HG03520 (cell line): ENCODE results near the gene METTL4.

Experiments
- ATAC-seq: cut with Tn5 transposase; IDR thresholded peaks from one replicate; pipeline ENCODE4 v1.9.1; 2021; ENCODE audit warnings: mild to moderate bottlenecking, moderate library complexity; ENCODE audit not compliant: unreplicated experiment

The METTL4 gene, protein sequence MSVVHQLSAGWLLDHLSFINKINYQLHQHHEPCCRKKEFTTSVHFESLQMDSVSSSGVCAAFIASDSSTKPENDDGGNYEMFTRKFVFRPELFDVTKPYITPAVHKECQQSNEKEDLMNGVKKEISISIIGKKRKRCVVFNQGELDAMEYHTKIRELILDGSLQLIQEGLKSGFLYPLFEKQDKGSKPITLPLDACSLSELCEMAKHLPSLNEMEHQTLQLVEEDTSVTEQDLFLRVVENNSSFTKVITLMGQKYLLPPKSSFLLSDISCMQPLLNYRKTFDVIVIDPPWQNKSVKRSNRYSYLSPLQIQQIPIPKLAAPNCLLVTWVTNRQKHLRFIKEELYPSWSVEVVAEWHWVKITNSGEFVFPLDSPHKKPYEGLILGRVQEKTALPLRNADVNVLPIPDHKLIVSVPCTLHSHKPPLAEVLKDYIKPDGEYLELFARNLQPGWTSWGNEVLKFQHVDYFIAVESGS

DNA sequence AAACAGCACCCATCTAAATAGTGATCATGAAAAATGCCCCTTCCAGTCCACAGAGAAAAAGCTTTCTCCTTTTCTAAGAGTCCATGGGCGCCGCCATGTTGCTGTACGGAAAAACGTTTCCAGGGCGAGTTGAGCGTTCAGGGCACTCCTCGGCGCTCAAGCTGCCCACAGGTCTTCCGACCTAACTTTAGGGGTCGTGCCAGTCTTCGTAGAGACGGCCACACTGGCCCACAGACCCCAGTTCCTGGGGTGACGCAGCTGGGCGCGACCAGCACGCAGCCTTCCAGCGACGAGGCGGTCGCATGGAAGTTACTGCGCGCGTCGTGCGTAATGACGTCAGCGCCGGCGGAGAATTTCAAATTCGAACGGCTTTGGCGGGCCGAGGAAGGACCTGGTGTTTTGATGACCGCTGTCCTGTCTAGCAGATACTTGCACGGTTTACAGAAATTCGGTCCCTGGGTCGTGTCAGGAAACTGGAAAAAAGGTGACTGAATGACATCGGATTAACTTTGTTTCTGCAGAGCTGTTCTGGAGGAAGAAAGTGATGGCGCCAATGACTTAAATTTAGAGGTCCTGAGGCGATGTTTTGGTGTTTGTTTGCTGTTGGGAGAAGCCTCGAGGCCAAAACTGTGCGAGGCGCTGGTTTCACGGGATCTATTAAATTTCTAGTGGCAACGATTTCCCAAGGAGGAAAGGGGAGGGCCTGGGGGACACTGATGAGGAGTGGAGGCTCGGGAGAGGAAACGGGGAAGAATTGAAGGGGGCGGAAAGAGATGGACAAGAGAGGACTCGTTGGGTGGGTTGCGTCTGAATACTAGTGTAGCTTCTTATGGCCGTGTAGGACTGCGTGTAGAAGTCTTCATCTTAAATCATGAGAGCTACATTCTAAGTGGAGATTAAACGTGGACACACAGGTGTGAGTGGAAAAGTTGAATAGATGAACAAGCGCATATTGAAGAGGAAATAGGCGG is at the start of gene METTL4, which contains the start of gene NDC80:
Gene METTL4 (minus strand): TSS at position 306 of the 971 bp plus-strand sequence. CDS start 4,289 bp downstream, outside the sequence.
Gene NDC80 (plus strand): TSS at position 358 of the 971 bp plus-strand sequence. CDS start 1,429 bp downstream, outside the sequence.
- peak; percentile 71 for ATAC-seq

DNA sequence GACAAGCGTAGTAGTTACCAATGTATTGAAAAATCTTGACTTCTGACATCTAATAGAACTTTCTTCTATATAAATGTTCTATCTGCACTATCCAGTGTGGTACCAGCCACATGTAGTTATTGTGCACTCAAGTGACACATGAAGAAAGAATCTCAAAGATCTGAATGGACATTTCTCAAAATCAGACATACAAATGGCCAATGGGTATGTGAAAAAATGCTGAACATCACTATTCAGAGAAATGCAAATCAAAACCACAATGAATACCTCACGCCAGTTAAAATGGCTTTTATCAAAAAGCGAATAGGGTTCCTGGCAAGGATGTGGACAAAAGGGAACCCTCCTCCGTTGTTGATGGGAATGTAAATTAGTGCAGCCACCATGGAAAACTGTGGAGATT is 46.7 kb upstream of the METTL4 start:
- ATAC-seq, result no peak

DNA sequence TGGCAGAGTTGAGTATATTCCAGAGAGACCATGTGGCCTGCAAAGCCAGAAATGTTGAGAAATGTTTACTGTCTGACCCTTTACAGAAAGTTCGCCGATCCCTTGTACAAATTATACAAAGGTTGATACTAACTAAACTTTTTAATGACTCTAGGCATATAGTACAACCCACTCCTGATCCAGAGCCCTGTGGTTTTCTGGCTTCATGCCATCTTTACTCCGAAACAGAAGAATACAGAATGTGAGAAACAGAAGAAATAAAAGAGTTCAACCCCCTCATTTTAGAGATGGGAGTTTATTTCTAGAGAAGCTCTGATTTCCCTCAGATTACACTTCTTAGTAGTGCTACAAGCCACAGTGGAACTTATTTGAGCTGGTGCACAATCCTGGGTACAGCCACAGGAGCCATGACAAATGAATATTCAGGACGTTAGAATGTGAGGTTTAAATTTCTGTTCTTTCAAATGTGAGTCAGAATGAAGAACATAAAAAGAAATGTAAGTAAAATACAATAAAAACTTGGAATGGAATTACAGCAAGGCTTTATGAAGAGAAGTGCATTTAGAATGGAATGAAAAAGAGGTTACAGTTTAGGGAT is 46.2 kb upstream of the METTL4 start:
- no peak for ATAC-seq

DNA sequence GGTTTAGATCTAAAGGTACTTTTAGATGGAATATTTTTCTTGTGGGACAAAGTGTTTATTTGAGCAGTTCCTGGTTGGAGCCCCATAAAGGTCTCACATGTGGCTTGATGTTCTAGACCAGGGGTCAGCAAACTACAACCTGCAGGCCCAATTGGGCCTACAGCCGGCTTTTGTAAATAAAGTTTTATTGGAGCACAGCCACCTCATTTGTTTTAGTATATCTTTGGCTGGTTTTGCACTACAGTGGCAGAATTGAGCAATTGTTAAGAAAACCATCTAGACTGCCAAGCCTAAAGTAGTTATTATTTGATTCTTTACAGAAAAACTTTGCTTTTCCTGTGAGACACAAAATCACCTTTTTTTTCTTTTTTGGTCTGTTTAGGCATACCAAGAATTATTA is 41.7 kb upstream of the METTL4 start:
- no peak for ATAC-seq

DNA sequence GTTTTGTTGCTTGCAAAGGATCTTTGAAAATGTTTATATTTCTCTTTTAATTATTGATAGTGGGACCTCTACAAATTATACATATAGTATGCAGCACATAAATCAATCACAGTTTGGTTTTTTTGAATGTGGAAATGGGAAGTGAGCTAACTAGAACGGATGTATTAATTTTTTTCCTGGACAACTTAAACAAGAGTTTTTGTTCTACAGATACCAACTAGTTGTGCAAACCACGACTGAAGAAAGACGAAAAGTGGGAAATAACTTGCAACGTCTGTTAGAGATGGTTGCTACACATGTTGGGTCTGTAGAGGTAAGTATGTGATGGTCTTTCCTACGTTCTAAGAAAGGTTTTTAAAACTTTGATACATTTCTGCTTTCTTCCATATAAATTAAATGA is 39.2 kb upstream of the METTL4 start:
- ATAC-seq, result no peak

DNA sequence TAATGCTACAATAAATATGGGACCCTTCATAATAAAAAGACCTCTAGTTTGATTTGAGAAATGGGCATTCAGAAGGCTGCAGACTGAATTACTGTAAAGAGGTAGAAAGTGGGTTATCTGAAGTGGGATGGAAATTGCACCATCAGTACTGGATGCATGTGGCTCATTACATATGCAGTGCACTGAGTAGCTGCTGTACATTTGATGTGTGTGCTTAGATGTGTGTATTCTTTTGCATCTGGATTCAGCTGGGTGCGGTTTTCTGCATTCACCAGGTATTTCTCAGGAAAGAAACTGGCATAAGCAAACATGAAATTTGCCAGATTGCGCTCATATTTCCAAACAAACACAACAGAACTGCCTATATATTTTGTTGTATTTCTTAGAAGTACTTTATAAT is 38.3 kb upstream of the METTL4 start:
- ATAC-seq, result no peak

DNA sequence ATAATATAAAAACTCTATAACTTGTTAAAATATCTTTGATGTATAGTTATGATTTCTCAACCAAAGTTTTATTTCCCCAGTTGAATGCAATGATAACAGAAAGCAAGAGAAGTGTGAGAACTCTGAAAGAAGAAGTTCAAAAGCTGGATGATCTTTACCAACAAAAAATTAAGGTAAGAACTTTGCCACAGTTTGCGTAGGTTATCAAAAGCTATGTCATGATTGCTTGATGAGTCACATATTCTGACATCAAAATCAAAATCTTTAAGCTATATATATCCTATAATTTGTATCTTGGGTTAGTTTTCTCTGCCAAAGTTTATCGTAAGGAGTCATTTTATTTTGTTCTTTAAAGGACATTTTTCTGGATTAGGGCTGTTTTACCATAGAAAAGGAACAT is 35.0 kb upstream of the METTL4 start:
- no peak for ATAC-seq

DNA sequence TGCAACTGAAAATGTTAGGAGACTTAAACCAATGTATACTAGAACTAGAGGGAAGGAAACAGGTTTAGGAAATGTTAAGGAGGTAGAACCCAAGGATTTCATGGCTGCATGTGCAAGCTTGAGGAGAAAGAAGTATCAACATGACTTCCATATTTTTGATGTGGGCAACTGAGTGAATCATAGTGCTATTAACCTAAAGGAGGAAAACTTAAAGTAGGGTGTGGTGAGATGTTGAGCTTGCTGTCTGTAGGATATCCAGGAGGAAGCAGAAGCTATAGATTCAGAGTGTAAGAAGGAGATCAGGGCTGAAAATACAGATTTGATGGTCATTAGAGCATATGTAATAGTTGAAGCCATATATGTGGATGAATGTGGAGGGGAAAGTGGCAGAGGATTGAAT is 31.5 kb upstream of the METTL4 start:
- no peak for ATAC-seq

DNA sequence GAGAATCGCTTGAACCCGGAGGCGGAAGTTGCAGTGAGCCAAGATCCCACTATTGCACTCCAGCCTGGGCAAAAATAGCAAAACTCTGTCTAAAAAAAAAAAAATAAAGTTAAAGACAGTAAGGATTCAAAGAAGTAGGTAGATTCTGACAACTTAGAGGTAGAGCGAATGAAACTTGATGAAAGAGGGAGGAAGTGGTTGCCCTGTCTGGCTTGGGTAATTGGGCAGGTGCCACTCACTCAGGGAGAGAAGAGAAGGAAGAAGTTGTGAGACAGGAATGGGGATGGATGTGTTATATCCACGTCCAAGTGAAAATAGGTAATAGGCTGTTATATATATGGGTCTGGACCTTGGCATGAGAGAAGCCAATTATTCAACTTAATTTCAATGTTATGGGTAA is 26.3 kb upstream of the METTL4 start:
- ATAC-seq, result no peak

DNA sequence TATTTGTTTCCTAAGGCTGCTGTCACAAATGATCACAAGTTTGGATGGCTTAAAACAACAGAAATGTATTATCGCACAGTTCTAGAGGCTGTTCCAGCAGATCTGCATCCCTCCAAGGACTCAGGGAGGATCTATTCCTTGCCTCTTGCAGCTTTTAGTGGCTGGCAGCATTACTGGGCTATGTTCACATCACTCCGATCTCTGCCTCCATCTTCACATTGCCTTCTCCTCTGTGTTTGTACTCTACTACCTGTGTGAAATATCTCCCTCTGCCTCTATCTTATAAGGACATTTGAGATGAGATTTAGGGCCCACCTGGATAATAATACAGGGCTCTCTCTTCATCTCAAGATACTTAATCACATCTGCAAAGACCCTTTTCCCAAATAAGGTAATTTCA is 19.0 kb upstream of the METTL4 start:
- ATAC-seq, result no peak

DNA sequence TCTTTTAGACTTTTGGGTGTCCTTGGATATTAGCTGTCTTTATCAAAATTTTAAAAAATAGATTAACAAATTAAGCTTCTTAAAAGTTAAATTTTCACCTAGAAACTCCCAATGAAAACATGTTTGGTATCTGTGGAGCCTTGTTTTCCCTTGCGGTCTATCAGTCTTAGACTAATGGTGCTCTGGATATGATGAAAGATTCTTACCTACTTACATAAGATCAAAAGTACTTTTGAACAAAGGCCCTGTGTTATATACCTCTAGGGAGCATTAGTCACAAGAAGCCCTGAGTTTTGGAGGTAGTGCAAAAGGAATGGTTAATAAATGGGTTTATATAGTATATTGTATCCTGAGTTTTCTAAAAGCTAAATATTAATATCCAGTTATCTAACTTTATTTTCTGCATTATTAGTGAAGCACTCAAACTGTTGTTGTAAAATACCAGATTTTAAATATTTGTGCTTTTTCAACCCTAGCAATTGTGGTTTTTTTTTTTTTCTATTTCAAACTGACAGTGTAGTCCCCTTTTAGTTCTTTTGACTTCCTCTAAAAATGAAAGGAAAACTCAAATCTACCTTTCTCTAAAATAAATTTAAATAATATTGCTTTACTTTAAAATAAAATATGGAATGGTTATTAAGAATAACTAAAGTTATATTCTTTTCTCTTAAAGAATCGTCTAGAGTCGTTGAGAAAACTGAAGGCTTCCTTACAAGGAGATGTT is 18.2 kb upstream of the METTL4 start:
- no peak for ATAC-seq

DNA sequence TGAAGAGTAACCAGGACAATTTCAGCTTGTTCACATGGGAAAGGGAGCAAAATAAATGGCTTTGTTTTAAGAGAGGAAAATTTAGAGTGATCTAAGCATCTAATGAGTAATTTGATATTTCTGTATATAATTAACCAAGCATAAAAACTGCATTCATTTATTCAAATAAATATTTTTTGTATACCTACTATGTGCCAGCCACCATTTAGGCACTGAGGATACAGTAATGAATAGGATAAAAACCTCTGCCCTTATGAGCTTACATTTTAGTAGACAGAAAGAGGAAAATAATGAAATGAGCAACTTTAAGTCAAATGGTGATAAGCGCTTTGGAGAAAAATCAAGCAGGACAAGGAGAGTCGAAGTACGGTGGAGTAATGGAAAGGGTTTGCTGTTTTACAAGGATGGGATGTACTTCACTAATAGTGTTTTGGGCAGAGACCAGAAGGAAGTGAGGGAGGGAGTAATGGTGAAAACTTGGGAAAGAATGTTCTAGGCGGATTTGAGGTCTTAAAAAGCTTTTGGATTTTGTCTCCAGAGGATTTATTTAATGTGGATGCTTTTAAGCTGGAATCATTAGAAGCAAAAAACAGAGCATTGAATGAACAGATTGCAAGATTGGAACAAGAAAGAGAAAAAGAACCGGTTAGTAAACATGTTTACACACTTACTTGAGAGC is 17.5 kb upstream of the METTL4 start:
- ATAC-seq, result no peak

DNA sequence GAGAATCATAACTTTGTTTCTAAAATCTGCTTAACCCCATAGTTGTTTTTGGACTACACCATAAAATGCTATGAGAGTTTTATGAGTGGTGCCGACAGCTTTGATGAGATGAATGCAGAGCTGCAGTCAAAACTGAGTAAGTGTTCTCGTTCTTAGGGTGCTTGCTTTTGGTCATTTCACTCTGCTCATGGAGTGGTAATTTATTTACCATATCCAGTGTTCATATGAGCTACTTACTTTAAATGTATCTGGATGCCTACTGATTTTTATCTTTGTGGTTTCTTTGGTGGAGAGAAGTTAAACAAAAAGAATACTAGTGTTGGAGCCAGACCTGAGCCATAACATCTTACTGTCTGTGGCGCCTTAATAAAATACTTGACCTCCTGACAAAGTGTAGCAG is 16.5 kb upstream of the METTL4 start:
- no peak for ATAC-seq

DNA sequence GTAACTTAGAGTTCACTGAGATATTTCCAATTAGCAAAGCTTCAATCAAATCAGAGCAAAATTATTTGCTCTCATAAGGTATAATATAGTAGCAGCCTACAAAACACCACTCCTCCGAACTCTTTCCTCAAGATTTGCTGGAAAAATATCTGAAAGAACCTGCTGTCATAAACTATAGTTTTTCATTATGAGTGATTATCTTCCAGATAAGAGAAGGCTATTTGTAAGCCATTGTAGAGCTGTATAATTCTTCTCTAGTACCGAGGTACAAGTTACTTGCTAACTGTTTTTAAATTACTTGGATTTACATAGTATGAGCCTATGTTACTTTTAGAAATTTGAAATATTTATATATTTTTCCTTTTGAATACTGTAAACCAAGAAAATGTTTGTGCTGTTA is 2.1 kb upstream of the METTL4 start:
- no peak for ATAC-seq

DNA sequence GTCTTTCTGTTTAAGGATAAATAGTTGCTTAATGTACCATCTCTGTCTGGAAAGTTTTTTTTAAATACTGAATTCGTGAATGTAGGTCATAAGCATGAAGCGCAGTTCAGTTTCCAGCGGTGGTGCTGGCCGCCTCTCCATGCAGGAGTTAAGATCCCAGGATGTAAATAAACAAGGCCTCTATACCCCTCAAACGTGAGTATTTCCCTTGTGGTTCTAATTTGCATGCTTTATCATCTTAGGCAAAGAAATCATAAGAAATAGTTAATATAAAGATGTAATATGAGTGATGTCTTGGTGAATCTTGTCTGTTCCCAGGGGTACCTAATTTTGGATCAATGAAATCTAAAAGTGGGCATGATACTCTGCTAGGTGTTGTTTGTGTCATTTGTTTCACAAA is 1.6 kb upstream of the METTL4 start:
- no peak for ATAC-seq

DNA sequence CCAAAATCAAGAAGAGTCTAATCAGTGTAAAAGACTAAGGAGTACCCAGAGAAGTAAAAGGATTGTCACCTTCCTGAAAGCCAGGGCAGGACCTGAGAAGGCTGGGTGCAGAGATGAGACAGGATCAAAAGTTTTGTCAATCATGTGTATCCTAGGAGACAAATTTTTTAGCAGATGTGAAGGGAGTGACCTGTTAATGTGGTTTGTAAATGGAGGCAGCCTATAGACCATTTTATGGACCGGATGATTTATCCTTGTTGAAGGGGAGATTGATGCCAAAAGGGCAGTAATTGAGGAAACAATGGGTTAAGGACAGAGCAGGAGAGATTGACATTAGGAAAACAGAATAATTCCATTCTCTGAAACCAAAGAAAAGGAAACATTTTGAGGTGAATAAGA is 865 bp upstream of the METTL4 start:
- ATAC-seq, result no peak

DNA sequence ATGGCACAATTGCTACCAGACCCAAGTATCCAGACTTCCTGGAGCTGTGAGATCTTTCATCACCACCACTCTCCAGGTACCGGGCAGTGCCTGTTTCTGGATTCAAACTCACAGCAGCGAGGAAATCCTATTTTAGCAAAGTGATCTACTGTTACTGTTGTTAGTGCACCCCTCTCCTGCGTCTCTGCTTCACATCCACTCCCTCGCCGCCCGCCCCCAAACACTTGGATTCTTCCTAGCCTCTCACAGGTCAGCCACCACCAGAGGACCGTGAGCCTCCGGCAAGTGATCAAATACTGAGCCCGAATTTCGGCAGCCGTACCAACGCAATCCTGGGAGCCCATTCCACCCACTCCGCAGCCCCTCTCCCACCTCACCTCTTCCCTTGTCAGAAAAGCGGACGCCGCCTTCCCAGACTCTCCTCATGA is 519 bp downstream of the METTL4 start:
- ATAC-seq, result peak; percentile 38

DNA sequence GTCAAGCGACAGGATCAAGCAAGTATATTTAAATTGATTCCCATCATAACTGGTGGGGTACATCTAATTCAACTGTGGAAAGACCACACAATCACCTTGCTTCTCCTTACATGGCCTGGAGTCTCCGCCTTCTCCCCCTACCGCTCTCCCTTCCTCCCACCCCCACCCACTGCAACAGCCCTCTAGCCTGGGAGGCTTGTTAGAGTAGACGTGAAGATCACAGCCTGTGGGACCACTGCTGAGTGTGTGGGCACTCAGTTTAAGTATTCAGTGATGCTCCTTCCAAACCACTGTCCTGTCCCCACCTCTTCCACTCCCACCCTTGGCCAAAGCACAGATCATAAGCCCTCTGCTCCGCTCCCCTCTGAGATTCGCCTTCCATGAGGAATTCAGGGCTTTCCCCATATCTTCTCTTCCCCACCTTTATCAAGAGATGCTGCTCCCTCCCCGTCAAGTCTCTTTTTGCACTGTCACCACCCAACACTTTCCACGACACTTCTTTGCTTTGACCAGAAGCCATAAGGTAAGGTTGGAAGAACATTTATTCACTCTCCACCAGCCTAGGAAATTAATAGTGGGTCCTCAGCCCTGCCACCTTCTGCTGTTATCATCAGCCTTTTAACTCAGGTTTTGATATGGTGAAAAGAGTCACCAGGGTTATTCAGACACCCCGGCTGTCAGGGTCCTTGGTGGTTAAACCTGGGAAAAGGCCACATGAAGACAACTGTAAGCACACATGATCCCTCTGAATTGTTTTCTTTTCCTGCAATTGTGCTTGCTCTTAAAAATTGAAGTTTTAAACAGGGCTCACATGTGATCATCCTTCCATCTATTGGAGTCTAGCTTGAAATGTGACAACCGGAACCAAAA is 1.7 kb downstream of the METTL4 start:
- ATAC-seq, result no peak

DNA sequence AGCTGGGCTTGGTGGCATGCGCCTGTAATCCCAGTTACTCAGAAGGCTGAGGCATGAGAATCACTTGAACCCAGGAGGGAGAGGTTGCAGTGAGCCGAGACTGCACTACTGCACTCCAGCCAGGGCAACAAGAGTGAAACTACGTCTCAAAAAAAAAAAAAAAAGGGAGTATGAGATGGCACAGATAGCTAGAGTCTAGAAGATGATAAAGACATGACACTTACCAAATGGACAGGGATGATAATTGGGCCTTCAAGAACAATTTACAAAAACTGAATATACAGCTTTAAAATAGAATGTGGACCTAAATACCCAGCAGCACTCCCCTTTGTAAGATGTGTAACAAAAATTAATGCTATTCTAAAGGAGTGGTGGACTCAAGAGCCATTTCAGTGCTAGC is 2.7 kb downstream of the METTL4 start:
- ATAC-seq, result no peak
